HCT116 (cell line): ENCODE data around the gene MTM1. TPM values are rescaled to one million over a fixed set of nuclear protein-coding genes. Genes with fewer than 3 reads are reported as not detected.

ENCODE experiments used
- ATAC-seq: fragments of 200-7000 bp; cut with Tn5 transposase; 2 replicates; pipeline ENCODE4 v1.9.1; 2020; ENCODE audit warnings: mild to moderate bottlenecking, moderate library complexity
- BruUV-seq: library from RNA; stranded (reverse); fragments of 400-500 nt; replicated peaks from 2 replicates; lab custom pipeline; 2021; lab: Mats Ljungman, UMichigan
- CTCF ChIA-PET: fragments of 300-600 bp; sonication (Branson Sonifier 250); formaldehyde crosslinking; loops from one replicate; lab custom pipeline; 2021; ENCODE audit warnings: antibody characterized with exemption; lab: Charles Lee
- POLR2A ChIA-PET: fragments of 300-600, 350-600 bp; sonication (Branson Sonifier 250); formaldehyde crosslinking; loops from one replicate; lab custom pipeline; 2021; ENCODE audit warnings: antibody characterized with exemption; lab: Charles Lee
- RAD21 ChIA-PET, 2 experiments: fragments of 300-600 bp; sonication (Branson Sonifier 250); formaldehyde crosslinking; loops; one replicate each; lab custom pipeline; 2023; ENCODE audit warnings: low total read pairs in 2 of 2; ENCODE audit not compliant: uncharacterized antibody in 2 of 2, unreplicated experiment in 2 of 2, low non-redundant PET in 1 of 2; lab: Charles Lee
- DNase-seq: peaks from one replicate; pipeline ENCODE4 v3.0.0-alpha.2; 2010; ENCODE audit warnings: low read depth, low spot score
- H2AFZ ChIP-seq: fragments of 200-600 bp; shearing (Covaris generic), sonication (generic); 2 replicates; pipeline ENCODE4 v1.6.1; 2017; ENCODE audit warnings: low read depth, mixed run types, mixed read lengths, antibody characterized with exemption, low read length; ENCODE audit not compliant: poor library complexity, severe bottlenecking
- H3K27ac ChIP-seq: 2 replicates; pipeline ENCODE4 v1.5.1; 2012; ENCODE audit warnings: low read depth, low read length
- H3K27me3 ChIP-seq: fragments of 200-600 bp; sonication (generic); 2 replicates; pipeline ENCODE4 v1.6.1; 2016; ENCODE audit warnings: mixed run types, low read length, mixed read lengths; ENCODE audit not compliant: insufficient read depth
- H3K36me3 ChIP-seq, 2 experiments: fragments of 200-500 bp in 1 of 2; fragments of 200-600 bp in 1 of 2; sonication (Bioruptor generic) in 1 of 2; sonication (generic) in 1 of 2; 2 replicates each; pipeline versions ENCODE4 v1.5.1 to v1.6.1; 2014 to 2016; ENCODE audit warnings: low read length in 2 of 2, inconsistent platforms in 1 of 2, mixed read lengths in 1 of 2, mixed run types in 1 of 2; ENCODE audit not compliant: insufficient read depth in 2 of 2, control insufficient read depth in 1 of 2
- H3K4me1 ChIP-seq, 2 experiments: fragments of 200-600 bp in 1 of 2; sonication (generic) in 1 of 2; 2 replicates each; pipeline versions ENCODE4 v1.5.1 to v1.6.1; 2012 to 2017; ENCODE audit warnings: low read length in 2 of 2, inconsistent platforms in 1 of 2, mild to moderate bottlenecking in 1 of 2, mixed read lengths in 1 of 2, mixed run types in 1 of 2, moderate library complexity in 1 of 2; ENCODE audit not compliant: insufficient read depth in 2 of 2, control insufficient read depth in 1 of 2
- H3K4me2 ChIP-seq: fragments of 200-600 bp; sonication (generic); 2 replicates; pipeline ENCODE4 v1.6.1; 2017; ENCODE audit warnings: mixed run types, low read length, mixed read lengths
- H3K4me3 ChIP-seq, 2 experiments: fragments of 200-600 bp in 1 of 2; sonication (generic) in 1 of 2; replicated peaks in 1 of 2; 2 replicates each; pipeline ENCODE4 v1.5.1; 2011 to 2016; ENCODE audit warnings: low read length in 2 of 2, control low read depth in 1 of 2, low read depth in 1 of 2, mild to moderate bottlenecking in 1 of 2, mixed read lengths in 1 of 2, mixed run types in 1 of 2
- H3K79me2 ChIP-seq: fragments of 200-600 bp; sonication (generic); 2 replicates; pipeline ENCODE4 v1.6.1; 2017; ENCODE audit warnings: mild to moderate bottlenecking, mixed run types, low read length, moderate library complexity, mixed read lengths; ENCODE audit not compliant: insufficient read depth
- H3K9ac ChIP-seq: fragments of 200-600 bp; sonication (generic); 2 replicates; pipeline ENCODE4 v1.6.1; 2016; ENCODE audit warnings: low read length, mixed read lengths
- H3K9me2 ChIP-seq: fragments of 200-600 bp; sonication (generic), shearing (Covaris generic); 2 replicates; pipeline ENCODE4 v1.6.1; 2017; ENCODE audit warnings: mixed run types, mild to moderate bottlenecking, moderate library complexity; ENCODE audit not compliant: insufficient read depth
- H3K9me3 ChIP-seq, 2 experiments: fragments of 200-500 bp in 1 of 2; fragments of 200-600 bp in 1 of 2; sonication (Bioruptor generic) in 1 of 2; sonication (generic) in 1 of 2; 2 replicates each; pipeline ENCODE4 v1.6.1; 2014 to 2017; ENCODE audit warnings: low read length in 2 of 2, mixed read lengths in 2 of 2, inconsistent platforms in 1 of 2, low read depth in 1 of 2, mild to moderate bottlenecking in 1 of 2, mixed run types in 1 of 2, moderate library complexity in 1 of 2; ENCODE audit not compliant: control insufficient read depth in 1 of 2, insufficient read depth in 1 of 2
- H4K20me1 ChIP-seq: fragments of 200-600 bp; sonication (generic), shearing (Covaris generic); 2 replicates; pipeline ENCODE4 v1.6.1; 2017; ENCODE audit warnings: mixed run types, mild to moderate bottlenecking, moderate library complexity; ENCODE audit not compliant: insufficient read depth
- CEBPB ChIP-seq: IDR thresholded peaks from 2 replicates; pipeline ENCODE4 v1.6.1; 2012; ENCODE audit warnings: low read depth
- EZH2 ChIP-seq: fragments of 200-600 bp; sonication (generic); IDR thresholded peaks from 2 replicates; pipeline ENCODE4 v1.6.1; 2017; ENCODE audit warnings: antibody characterized with exemption, mixed run types
- EZH2phosphoT487 ChIP-seq: fragments of 200-600 bp; IDR thresholded peaks from 2 replicates; pipeline ENCODE4 v1.6.1; 2018; ENCODE audit warnings: antibody characterized with exemption, borderline replicate concordance
- JUND ChIP-seq: IDR thresholded peaks from 2 replicates; pipeline ENCODE4 v1.6.1; 2012
- MAX ChIP-seq: IDR thresholded peaks from 2 replicates; pipeline ENCODE4 v1.6.1; 2012
- POLR2A ChIP-seq: IDR thresholded peaks from 2 replicates; pipeline ENCODE4 v1.7.0; 2011; ENCODE audit warnings: borderline replicate concordance; ENCODE audit not compliant: insufficient read depth, insufficient read length; ENCODE audit errors: extremely low read depth
- POLR2AphosphoS5 ChIP-seq: IDR thresholded peaks from 2 replicates; pipeline ENCODE4 v1.6.1; 2011; ENCODE audit warnings: mild to moderate bottlenecking, low read depth, low read length, moderate library complexity
- RAD21 ChIP-seq: IDR thresholded peaks from 2 replicates; pipeline ENCODE4 v1.6.1; 2012; ENCODE audit warnings: low read depth, mild to moderate bottlenecking
- TCF7L2 ChIP-seq: IDR thresholded peaks from 2 replicates; pipeline ENCODE4 v1.7.0; 2011; ENCODE audit warnings: borderline replicate concordance, inconsistent platforms; ENCODE audit not compliant: insufficient read depth, insufficient read length; ENCODE audit errors: extremely low read depth
- ZNF274 ChIP-seq: fragments of 200-500 bp; sonication (Bioruptor generic); IDR thresholded peaks from 2 replicates; pipeline ENCODE4 v1.6.1; 2014; ENCODE audit warnings: mild to moderate bottlenecking, low read depth, low read length, inconsistent platforms
- intact Hi-C: fragments of 100-400 bp; cut with micrococcal nuclease; formaldehyde crosslinking; loops from 2 replicates; pipeline ENCODE4 v1.10.0; 2022
- total RNA-seq: library from RNA; stranded (reverse); gene quantifications from one replicate; pipeline ENCODE4 v1.2.1, GENCODE V29; 2021; ENCODE audit not compliant: unreplicated experiment
- TF ChIP-seq, protein P1 (sequence below): IDR thresholded peaks from 2 replicates; pipeline ENCODE4 v1.6.1; 2012

Gene MTM1
- total RNA-seq, 1 experiment from 2014 or later, result 6.5 TPM

DNA sequence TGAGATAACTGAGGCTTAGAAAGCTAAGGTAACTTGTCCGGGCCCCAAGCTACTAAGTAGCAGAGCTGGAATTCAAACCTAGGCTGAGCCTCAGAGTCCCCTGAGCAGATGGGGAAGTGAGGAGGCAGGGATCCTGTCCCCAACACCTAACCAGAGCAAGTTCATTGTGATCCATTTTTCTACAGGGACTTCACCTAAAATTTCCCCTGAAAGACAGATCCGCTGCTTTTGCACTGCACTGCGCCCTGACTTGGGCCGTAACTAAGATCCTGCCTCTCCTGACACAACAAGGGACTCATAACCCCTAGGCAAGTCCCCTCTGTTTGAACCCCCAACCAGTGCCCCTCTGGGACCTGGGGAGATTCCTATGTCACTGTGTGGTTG is 25.6 kb upstream of the MTM1 start:
- Histone ChIP-seq H3K79me2 (no peaks in the 10 kb centered on the region), H3K4me3 (no peak overlapping the region), H3K27ac (no peak overlapping the region), H3K36me3 (no peaks in the 10 kb centered on the region), H3K9ac (no peak overlapping the region), H4K20me1 (no peaks in the 10 kb centered on the region), H3K4me2 (no peak overlapping the region), H3K9me3 (no peaks in the 10 kb centered on the region), H3K4me1 (no peaks in the 10 kb centered on the region), H3K27me3 (no peaks in the 10 kb centered on the region), H2AFZ (no peak overlapping the region), H3K9me2 (no peaks in the 10 kb centered on the region)
- POLR2A ChIA-PET, result no interaction called here
- no peak for TF ChIP-seq JUND
- TF ChIP-seq POLR2A, result no peak
- no peak for TF ChIP-seq RAD21
- TF ChIP-seq, protein P1, sequence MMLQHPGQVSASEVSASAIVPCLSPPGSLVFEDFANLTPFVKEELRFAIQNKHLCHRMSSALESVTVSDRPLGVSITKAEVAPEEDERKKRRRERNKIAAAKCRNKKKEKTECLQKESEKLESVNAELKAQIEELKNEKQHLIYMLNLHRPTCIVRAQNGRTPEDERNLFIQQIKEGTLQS, result no peak
- TF ChIP-seq MAX, result no peak
- TF ChIP-seq POLR2AphosphoS5, result no peak
- no peak for TF ChIP-seq TCF7L2
- no peak for TF ChIP-seq CEBPB
- TF ChIP-seq EZH2phosphoT487, result no peak
- no peak for TF ChIP-seq EZH2
- TF ChIP-seq ZNF274, result no peak
- intact Hi-C loops, result loop anchor here (10.0 kb wide), 1 partner anchor 142 kb away; no protein-coding TSS in a partner anchor
- ATAC-seq (no peak), DNase-seq (no peak)
- no TSS peak for BruUV-seq
- CTCF ChIA-PET, result no interaction called here
- RAD21 ChIA-PET, result interaction anchor here in 1 of 2 experiments (0.6 kb wide), 1 partner anchor 113 kb away, joined by 4 read pairs; no protein-coding TSS in a partner anchor
